GM18907 (cell line): ENCODE results near the gene UFD1.
"Not testable (repeated sequence)": the region's sequence is repeated elsewhere in the genome, so short reads cannot be mapped to it uniquely, and the experiment has no call there.

ENCODE experiments used
- ATAC-seq: cut with Tn5 transposase; IDR thresholded peaks from one replicate; pipeline ENCODE4 v1.9.1; 2021; ENCODE audit warnings: mild to moderate bottlenecking, moderate library complexity; ENCODE audit not compliant: unreplicated experiment

The UFD1 gene

GRCh38 chr22:19451570-19451969, 27.4 kb downstream of the UFD1 start:
- no peak for ATAC-seq

- ATAC-seq: no peak
Measured at GRCh38 chr22:19450363-19451175, 28.4 kb downstream of the UFD1 start.

- no peak for ATAC-seq
Measured at GRCh38 chr22:19449422-19449767, 29.6 kb downstream of the UFD1 start.

GRCh38 chr22:19448739-19449421, 30.1 kb downstream of the UFD1 start:
- ATAC-seq: no peak

- peak; percentile 39 for ATAC-seq
Measured at GRCh38 chr22:19448076-19448607, 30.9 kb downstream of the UFD1 start.

GRCh38 chr22:19447330-19448075, 31.5 kb downstream of the UFD1 start, which contains the start of gene C22orf39:
Gene C22orf39, minus strand, starts transcription at chr22:19447711. Its CDS starts 23 bp downstream, at chr22:19447688.
- ATAC-seq: peak; percentile 80

GRCh38 chr22:19446603-19447329, 32.2 kb downstream of the UFD1 start:
- no peak for ATAC-seq

DNA sequence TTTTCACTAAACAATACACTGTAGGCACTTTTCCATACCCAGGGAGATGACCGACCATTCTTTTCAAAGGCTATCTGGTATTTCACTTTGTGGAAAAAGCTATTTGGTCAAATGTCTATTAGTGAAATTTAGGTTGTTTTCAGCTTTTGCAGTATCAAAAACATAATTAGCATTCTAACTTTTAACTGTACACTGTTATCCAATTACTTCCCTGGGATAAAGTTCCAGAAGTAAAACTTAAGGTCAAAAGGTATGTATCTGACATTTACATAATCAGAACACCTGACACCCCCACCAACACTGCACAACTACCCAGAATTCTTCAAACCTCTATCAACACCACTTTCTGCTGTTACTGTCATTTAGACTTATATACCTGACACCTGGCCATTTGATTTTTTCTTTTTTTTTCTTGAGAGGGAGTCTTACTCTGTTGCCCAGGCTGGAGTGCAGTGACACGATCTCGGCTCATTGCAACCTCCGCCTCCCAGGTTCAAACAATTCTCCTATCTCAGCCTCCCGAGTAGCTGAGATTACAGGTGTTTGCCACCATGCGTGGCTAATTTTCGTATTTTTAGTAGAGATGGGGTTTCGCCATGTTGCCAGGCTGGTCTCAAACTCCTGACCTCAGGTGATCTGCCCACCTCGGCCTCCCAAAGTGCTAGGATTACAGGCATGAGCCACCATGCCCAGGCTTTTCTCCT, 33.6 kb downstream of the UFD1 start:
- not testable (repeated sequence) for ATAC-seq

DNA sequence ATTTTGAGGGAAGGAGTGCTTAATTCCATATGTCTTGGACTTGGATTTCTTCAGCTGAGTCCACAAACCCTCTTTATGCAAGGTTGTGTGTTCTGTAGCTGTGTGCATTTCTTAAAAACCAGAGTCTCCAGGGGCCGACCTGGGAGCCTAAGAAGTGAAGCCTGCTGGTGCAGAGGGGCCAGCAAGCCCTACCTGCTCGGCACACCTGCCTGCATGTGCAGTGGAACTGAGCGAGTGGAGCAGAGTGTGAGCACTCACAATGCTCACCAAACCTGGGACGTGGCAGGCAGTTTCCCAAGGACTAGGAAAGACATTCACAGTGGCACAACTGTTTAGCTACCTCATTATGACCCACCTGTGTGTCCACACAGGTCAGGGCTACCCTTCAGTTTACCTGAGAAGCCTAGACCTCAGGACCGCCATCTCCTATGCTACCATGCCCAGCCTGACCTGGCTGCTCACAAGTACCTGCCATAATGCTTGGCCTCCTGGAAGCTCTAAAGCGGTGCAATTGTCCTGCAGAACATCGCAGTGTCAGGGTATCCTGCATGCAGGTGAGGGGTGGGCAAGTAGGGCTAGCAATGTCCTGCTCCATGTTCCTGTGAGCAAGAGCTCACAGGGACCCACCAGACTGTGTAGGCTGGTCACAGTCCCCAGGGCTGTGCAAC, 35.3 kb downstream of the UFD1 start:
- ATAC-seq: no peak

DNA sequence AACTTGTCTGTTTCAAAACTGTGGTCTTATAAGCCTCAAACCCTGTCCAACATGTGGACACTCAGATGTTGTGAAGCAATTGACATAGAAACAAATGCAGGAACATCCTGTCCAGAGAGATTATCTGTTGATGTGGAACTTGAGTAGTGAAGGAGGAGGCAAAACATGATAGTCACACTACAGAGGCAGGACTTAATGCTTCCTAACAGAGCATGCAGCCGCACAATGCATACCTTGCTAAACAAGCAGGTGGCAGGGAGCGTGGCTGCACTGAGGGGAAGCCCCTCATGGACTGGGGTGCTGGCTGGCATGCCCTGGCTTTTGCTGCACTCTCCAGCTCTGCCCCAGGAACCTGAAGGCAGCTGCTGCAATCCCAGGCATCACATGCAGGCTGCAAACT, 36.8 kb downstream of the UFD1 start:
- ATAC-seq: no peak

- ATAC-seq: no peak
Measured at GRCh38 chr22:19440411-19441195, 38.4 kb downstream of the UFD1 start.

DNA sequence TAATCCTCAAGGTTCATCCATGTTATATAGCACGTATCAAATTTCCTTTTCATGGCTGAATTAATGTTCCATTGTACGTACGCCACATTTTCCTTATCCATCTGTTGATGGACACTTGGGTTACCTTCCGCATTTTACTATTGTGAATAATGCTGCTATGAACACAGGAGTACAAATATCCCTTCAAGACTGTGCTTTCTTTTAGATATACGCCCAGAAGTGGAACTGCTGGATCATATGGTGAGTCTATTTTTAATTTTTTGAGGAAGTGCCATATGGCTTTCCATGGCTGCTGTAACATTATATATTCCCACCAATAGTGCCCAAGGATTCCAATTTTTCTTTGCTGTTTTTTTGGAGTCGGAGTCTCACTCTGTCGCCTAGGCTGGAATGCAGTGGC, 40.7 kb downstream of the UFD1 start:
- ATAC-seq: no peak

GRCh38 chr22:19436444-19437161, 42.4 kb downstream of the UFD1 start:
- not testable (repeated sequence) for ATAC-seq

GRCh38 chr22:19434829-19435580, 44.0 kb downstream of the UFD1 start:
- ATAC-seq: no peak

GRCh38 chr22:19434401-19434800, 44.6 kb downstream of the UFD1 start:
- no peak for ATAC-seq

- ATAC-seq: peak; percentile 74
Measured at GRCh38 chr22:19432133-19432851, 46.7 kb downstream of the UFD1 start, which contains the start of gene MRPL40. Gene MRPL40, plus strand, starts transcription at chr22:19432545. Its CDS starts 10 bp downstream, at chr22:19432555.
